K562 (cell line): ENCODE data around the gene SEC14L5. TPM values are rescaled to one million over a fixed set of nuclear protein-coding genes. Genes with fewer than 3 reads are reported as not detected.
A peak's percentile ranks its signal among the peaks of the same experiment; 100 is the strongest.

Experiments
- AFF1 ChIP-seq, 2 experiments: fragments of 450-650 bp; IDR thresholded peaks; 2 replicates each; pipeline ENCODE4 v1.6.1; 2018; ENCODE audit warnings: mild to moderate bottlenecking in 2 of 2, low read depth in 1 of 2; ENCODE audit not compliant: partially characterized antibody in 2 of 2
- ASH1L ChIP-seq: fragments of 450-650 bp; IDR thresholded peaks from 2 replicates; pipeline ENCODE4 v1.6.1; 2018; ENCODE audit warnings: borderline replicate concordance, mild to moderate bottlenecking, low read depth; ENCODE audit not compliant: partially characterized antibody
- CCAR2 ChIP-seq: fragments of 200-400 bp; formaldehyde crosslinking; IDR thresholded peaks from 2 replicates; pipeline ENCODE4 v1.6.1; 2017; ENCODE audit warnings: mild to moderate bottlenecking, low read depth, low read length
- ELF1 ChIP-seq: fragments of 200-800 bp; sonication (Bioruptor generic); IDR thresholded peaks from 2 replicates; pipeline ENCODE4 v1.6.1; 2016; ENCODE audit warnings: missing genetic modification characterization, missing compliant biosample characterization
- FOXJ2 ChIP-seq: fragments of 200-800 bp; sonication (Bioruptor generic); IDR thresholded peaks from 2 replicates; pipeline ENCODE4 v1.6.1; 2016; ENCODE audit warnings: missing genetic modification characterization, missing compliant biosample characterization
- GATAD2B ChIP-seq: fragments of 450-650 bp; IDR thresholded peaks from 2 replicates; pipeline ENCODE4 v1.6.1; 2017; ENCODE audit warnings: mild to moderate bottlenecking, borderline replicate concordance
- MCM3 ChIP-seq: fragments of 450-650 bp; IDR thresholded peaks from 2 replicates; pipeline ENCODE4 v1.6.1; 2016
- MEF2D ChIP-seq: conservative IDR thresholded peaks from 2 replicates; pipeline ENCODE4 v1.6.1; 2016; ENCODE audit warnings: low read depth, missing genetic modification characterization, missing compliant biosample characterization
- PML ChIP-seq: IDR thresholded peaks from 2 replicates; pipeline ENCODE4 v1.6.1; 2012; ENCODE audit warnings: low read length, inconsistent platforms
- PPARD ChIP-seq: fragments of 250-450 bp; sonication (Bioruptor Pico); IDR thresholded peaks from 2 replicates; pipeline ENCODE4 v1.8.0; 2022; ENCODE audit warnings: inconsistent platforms, mild to moderate bottlenecking, moderate library complexity
- RBM15 ChIP-seq: fragments of 200-400 bp; formaldehyde crosslinking; IDR thresholded peaks from 2 replicates; pipeline ENCODE4 v1.6.1; 2018; ENCODE audit warnings: mild to moderate bottlenecking, low read length, moderate library complexity; ENCODE audit not compliant: insufficient read depth
- RFX5 ChIP-seq: IDR thresholded peaks from 2 replicates; pipeline ENCODE4 v1.6.1; 2011; ENCODE audit warnings: low read depth, mild to moderate bottlenecking, improper control_type of control experiment, low read length
- SMARCB1 ChIP-seq: IDR thresholded peaks from 2 replicates; pipeline ENCODE4 v1.6.1; 2011; ENCODE audit warnings: improper control_type of control experiment, low read depth; ENCODE audit not compliant: insufficient read length
- TAF7 ChIP-seq: fragments of 450-650 bp; IDR thresholded peaks from 2 replicates; pipeline ENCODE4 v1.6.1; 2016; ENCODE audit warnings: missing genetic modification characterization, missing compliant biosample characterization
- ZBTB26 ChIP-seq: fragments of 450-650 bp; formaldehyde crosslinking; IDR thresholded peaks from 2 replicates; pipeline ENCODE4 v1.4.0; 2022; ENCODE audit warnings: missing genetic modification characterization
- ZNF184 ChIP-seq: sonication (generic); formaldehyde crosslinking; IDR thresholded peaks from 2 replicates; pipeline ENCODE4 v1.5.0; 2020; ENCODE audit warnings: missing genetic modification reagents
- ZNF707 ChIP-seq: fragments of 250-450 bp; sonication (Bioruptor Pico); conservative IDR thresholded peaks from 2 replicates; pipeline ENCODE4 v1.8.0; 2022; ENCODE audit warnings: inconsistent platforms, mild to moderate bottlenecking, moderate library complexity
- polyA plus RNA-seq, 8 experiments: library from polyadenylated mRNA; depleted of rRNA in 4 of 8; stranded (reverse) in 5 of 8; unstranded in 3 of 8; fragments of >200 nt; fragmentation: Nextera tagmentation in 2 of 8; fragmentation: Illumina TruSeq in 1 of 8; extraction: Ambion mirVana in 2 of 8; extraction: Trizol in 1 of 8; gene quantifications; 2 replicates each; pipeline versions ENCODE4 v1.2.1 to v1.2.3, GENCODE V29; 2011 to 2014; ENCODE audit warnings: inconsistent platforms in 1 of 8, missing spikeins in 1 of 8
- total RNA-seq, 7 experiments: library from RNA; depleted of rRNA in 6 of 7; stranded (reverse); fragments of >200 nt in 6 of 7; fragmentation: Illumina TruSeq in 2 of 7; extraction: Trizol in 2 of 7; gene quantifications; 2 replicates each; pipeline versions ENCODE4 v1.2.1 to v1.2.3, GENCODE V29; 2011 to 2021; ENCODE audit warnings: low replicate concordance in 1 of 7
- TF ChIP-seq, protein P1 (sequence below): fragments of 450-650 bp; formaldehyde crosslinking; conservative IDR thresholded peaks from 2 replicates; pipeline ENCODE4 v1.4.0; 2022; ENCODE audit warnings: mild to moderate bottlenecking, missing genetic modification characterization
- TF ChIP-seq, protein P2 (sequence below), 2 experiments: IDR thresholded peaks; 2 replicates each; pipeline ENCODE4 v1.6.1; 2011; ENCODE audit warnings: borderline replicate concordance in 1 of 2, control low read depth in 1 of 2, low read depth in 1 of 2, low read length in 1 of 2, mild to moderate bottlenecking in 1 of 2, mixed read lengths in 1 of 2, moderate library complexity in 1 of 2; ENCODE audit not compliant: insufficient read depth in 1 of 2, insufficient read length in 1 of 2, poor library complexity in 1 of 2, severe bottlenecking in 1 of 2; ENCODE audit errors: extremely low read depth in 1 of 2

SEC14L5 gene
- total and polyA plus RNA-seq, 9 of the 15 experiments (the other 6 are each of a cell fraction or from before 2014, with no cell fraction given): 0.11 TPM; not detected in 8

DNA sequence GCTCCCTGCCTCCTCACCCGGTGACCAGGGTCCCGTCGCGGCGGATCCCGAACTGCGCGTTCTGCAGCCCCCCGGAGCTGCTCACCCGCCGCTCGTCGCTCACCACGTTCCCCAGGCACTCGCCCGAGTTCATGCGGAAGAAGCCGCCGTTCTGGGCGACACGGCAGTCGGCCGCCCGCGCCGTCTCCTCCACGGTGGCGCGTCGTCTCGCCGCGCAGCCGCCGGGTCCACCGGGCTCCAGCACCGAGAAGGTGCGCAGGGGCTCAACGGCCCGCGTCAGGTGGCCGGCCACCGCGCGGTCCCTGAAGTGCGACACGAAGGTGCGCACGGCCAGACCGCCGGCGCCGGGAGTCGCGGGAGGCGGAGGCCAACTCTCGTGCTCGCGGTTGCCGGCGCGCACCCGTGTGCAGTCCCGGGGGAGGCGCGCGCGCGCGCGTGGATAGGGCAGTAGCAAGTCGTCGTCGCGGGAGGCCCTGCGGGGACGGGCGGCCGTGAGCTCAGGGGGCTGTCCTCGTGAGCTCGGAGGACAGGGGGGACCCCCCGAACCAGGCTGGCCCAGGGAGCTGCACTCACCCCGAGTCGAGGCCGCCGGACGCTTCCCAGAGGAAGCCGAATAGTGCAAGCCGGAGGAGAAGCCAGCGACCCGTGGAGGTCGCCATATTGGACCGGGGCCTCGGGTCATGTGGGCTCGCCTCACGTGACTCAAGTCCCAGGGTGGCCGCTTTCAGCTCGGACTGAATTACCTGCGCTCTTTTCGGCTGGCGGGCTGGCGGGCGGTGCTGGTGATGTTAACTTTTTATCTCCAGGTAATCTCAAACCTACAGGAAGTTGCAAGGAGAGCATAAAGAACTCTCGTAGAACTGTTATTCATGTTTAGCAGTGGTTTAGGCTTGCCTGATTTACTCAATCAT is 75.4 kb downstream of the SEC14L5 start, which contains the start of gene NAGPA (continued):
- TF ChIP-seq, protein P1, sequence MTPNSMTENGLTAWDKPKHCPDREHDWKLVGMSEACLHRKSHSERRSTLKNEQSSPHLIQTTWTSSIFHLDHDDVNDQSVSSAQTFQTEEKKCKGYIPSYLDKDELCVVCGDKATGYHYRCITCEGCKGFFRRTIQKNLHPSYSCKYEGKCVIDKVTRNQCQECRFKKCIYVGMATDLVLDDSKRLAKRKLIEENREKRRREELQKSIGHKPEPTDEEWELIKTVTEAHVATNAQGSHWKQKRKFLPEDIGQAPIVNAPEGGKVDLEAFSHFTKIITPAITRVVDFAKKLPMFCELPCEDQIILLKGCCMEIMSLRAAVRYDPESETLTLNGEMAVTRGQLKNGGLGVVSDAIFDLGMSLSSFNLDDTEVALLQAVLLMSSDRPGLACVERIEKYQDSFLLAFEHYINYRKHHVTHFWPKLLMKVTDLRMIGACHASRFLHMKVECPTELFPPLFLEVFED (CRISPR knock-in tag): no peak
- TF ChIP-seq RBM15 (no peak), GATAD2B (no peak; the same call in 1 of the 2 replicates), ZBTB26 (CRISPR knock-in tag) (no peak), ELF1 (tag) (0 out of 2 replicates have a peak, but pooled peaks have one; percentile 27), MEF2D (tag) (no peak), CCAR2 (no peak), AFF1 (IDR thresholded peaks at IDR 0.05; ENCODE audit: low read depth in 1 of 2, partially characterized antibody in 2 of 2) (peak in 1 of 2 experiments; percentile 94), SMARCB1 (no peak), TAF7 (0 out of 2 replicates have a peak, but pooled peaks have one; percentile 37), PML (no peak), PPARD (CRISPR knock-in tag) (no peak), ZNF707 (CRISPR knock-in tag) (no peak), ASH1L (no peak), FOXJ2 (tag) (no peak), RFX5 (no peak), MCM3 (no peak), ZNF184 (CRISPR knock-in tag) (no peak)
- TF ChIP-seq, protein P2, sequence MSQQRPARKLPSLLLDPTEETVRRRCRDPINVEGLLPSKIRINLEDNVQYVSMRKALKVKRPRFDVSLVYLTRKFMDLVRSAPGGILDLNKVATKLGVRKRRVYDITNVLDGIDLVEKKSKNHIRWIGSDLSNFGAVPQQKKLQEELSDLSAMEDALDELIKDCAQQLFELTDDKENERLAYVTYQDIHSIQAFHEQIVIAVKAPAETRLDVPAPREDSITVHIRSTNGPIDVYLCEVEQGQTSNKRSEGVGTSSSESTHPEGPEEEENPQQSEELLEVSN (IDR thresholded peaks at IDR 0.05; ENCODE audit: borderline replicate concordance in 1 of 2, extremely low read depth in 1 of 2, insufficient read depth in 1 of 2, insufficient read length in 1 of 2, low read depth in 1 of 2, low read length in 1 of 2, poor library complexity in 1 of 2, severe bottlenecking in 1 of 2): peak; percentile 10 to 73
